DOHH2 (cell line): ENCODE data around the gene LRP8.

Experiments
- CTCF ChIP-seq: fragments of 200-600 bp; sonication (generic); IDR thresholded peaks from one replicate; pipeline ENCODE4 v1.5.1; 2014; ENCODE audit warnings: antibody characterized with exemption, mild to moderate bottlenecking, low read depth, low read length; ENCODE audit not compliant: poor library complexity, severe bottlenecking
- EZH2phosphoT487 ChIP-seq: fragments of 200-600 bp; sonication (generic); IDR thresholded peaks from 2 replicates; pipeline ENCODE4 v1.6.1; 2017; ENCODE audit warnings: borderline replicate concordance, mild to moderate bottlenecking, antibody characterized with exemption, low read length, moderate library complexity, mixed read lengths

- TF ChIP-seq CTCF (no peak), EZH2phosphoT487 (no peak)
Observed at GRCh38 chr1:53274026-53274425, 53.8 kb downstream of the LRP8 start.
